HG03039 (cell line): ENCODE measurements around the gene APOBEC4.
A peak's percentile ranks its signal among the peaks of the same experiment; 100 is the strongest.
"Not testable (repeated sequence)": the region's sequence is repeated elsewhere in the genome, so short reads cannot be mapped to it uniquely, and the experiment has no call there.

Source experiments
- ATAC-seq: cut with Tn5 transposase; IDR thresholded peaks from one replicate; pipeline ENCODE4 v1.9.1; 2021; ENCODE audit warnings: mild to moderate bottlenecking, moderate library complexity; ENCODE audit not compliant: unreplicated experiment

The APOBEC4 gene

GRCh38 chr1:183652547-183653461 is at the start of gene APOBEC4:
Gene APOBEC4, minus strand, starts transcription at chr1:183653316. Its CDS starts 4,535 bp downstream, at chr1:183648781.
- no peak for ATAC-seq

- ATAC-seq = no peak
Observed at GRCh38 chr1:183702813-183703198, 49.7 kb upstream of the APOBEC4 start.

GRCh38 chr1:183702087-183702812 is 49.1 kb upstream of the APOBEC4 start:
- no peak for ATAC-seq

GRCh38 chr1:183699616-183700160 is 46.6 kb upstream of the APOBEC4 start:
- ATAC-seq = no peak

GRCh38 chr1:183697814-183698590 is 44.9 kb upstream of the APOBEC4 start:
- no peak for ATAC-seq

- no peak for ATAC-seq
Observed at GRCh38 chr1:183696981-183697380, 43.9 kb upstream of the APOBEC4 start.

- ATAC-seq = no peak
Observed at GRCh38 chr1:183694755-183695154, 41.6 kb upstream of the APOBEC4 start.

GRCh38 chr1:183694066-183694465 is 41.0 kb upstream of the APOBEC4 start:
- ATAC-seq = no peak

GRCh38 chr1:183693521-183693920 is 40.4 kb upstream of the APOBEC4 start:
- ATAC-seq = no peak

GRCh38 chr1:183689762-183690204 is 36.7 kb upstream of the APOBEC4 start:
- ATAC-seq = peak; percentile 55

- ATAC-seq = no peak
Observed at GRCh38 chr1:183688341-183689060, 35.4 kb upstream of the APOBEC4 start.

- ATAC-seq = no peak
Observed at GRCh38 chr1:183687546-183688304, 34.6 kb upstream of the APOBEC4 start.

GRCh38 chr1:183686229-183686628 is 33.1 kb upstream of the APOBEC4 start:
- no peak for ATAC-seq

GRCh38 chr1:183685112-183685713 is 32.1 kb upstream of the APOBEC4 start:
- no peak for ATAC-seq

GRCh38 chr1:183679363-183679762 is 26.2 kb upstream of the APOBEC4 start:
- ATAC-seq = not testable (repeated sequence)

GRCh38 chr1:183678819-183679218 is 25.7 kb upstream of the APOBEC4 start:
- no peak for ATAC-seq

- no peak for ATAC-seq
Observed at GRCh38 chr1:183676586-183677189, 23.6 kb upstream of the APOBEC4 start.

GRCh38 chr1:183675883-183676585 is 22.9 kb upstream of the APOBEC4 start:
- no peak for ATAC-seq
